ENCODE results near the gene HLCS. TPM values are rescaled to one million over a fixed set of nuclear protein-coding genes. Genes with fewer than 3 reads are reported as not detected.

Gene HLCS
- total RNA-seq, 1 experiment from 2014 or later, result 12.7 TPM

DNA sequence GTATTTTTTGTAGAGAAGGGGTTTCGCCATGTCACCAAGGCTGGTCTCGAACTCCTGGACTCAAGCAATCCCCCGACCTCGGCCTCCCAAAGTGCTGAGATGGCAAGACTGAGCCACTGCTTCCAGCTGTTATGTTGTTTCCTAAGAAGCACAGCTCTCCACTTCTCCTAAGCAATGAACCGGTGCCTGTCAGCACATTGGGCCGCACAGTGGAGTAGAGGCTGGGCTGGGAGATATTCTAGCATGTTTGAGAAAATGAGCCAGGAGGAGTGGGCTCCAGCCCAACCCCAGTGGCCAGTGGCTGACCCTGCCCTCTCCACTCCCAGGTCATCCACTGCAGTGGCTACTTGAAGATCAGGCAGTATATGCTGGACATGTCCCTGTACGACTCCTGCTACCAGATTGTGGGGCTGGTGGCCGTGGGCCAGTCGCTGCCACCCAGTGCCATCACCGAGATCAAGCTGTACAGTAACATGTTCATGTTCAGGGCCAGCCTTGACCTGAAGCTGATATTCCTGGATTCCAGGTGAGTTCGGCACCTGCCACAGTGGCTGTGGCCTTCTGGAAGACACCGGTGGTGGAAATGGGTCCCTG, 240.6 kb downstream of the HLCS start:
- Histone ChIP-seq H3K18ac (ENCODE audit: insufficient read length, low read depth, low read length) (no peak overlapping the region), H3K4me1 (ENCODE audit: insufficient read depth, low read length) (no peaks in the 10 kb centered on the region), H3K79me1 (ENCODE audit: insufficient read depth, low read depth, low read length, poor library complexity, severe bottlenecking) (no peaks in the 10 kb centered on the region), H3K23ac (ENCODE audit: insufficient read length, low read depth, low read length) (no peak overlapping the region), H2BK20ac (ENCODE audit: low read depth, low read length, poor library complexity, severe bottlenecking) (no peak overlapping the region), H3T11ph (ENCODE audit: low read length) (no peak overlapping the region), H2AFZ (ENCODE audit: low read length) (no peak overlapping the region), H2AK5ac (ENCODE audit: insufficient read length, low read length) (no peak overlapping the region), H3K4me2 (ENCODE audit: insufficient read depth, insufficient read length, low read length) (no peak overlapping the region), H3K9ac (ENCODE audit: extremely low read depth, insufficient read length, low read length) (no peak overlapping the region), H4K5ac (ENCODE audit: insufficient read length, low read depth, low read length) (no peak overlapping the region), H3K9me3 (ENCODE audit: control insufficient read depth, low read depth, low read length) (no peaks in the 10 kb centered on the region), H3K14ac (ENCODE audit: insufficient read depth, low read length) (no peak overlapping the region), H3K79me2 (ENCODE audit: insufficient read depth, low read length) (no peaks in the 10 kb centered on the region), H3K23me2 (ENCODE audit: insufficient read length, low read depth, low read length, poor library complexity, severe bottlenecking) (no peaks in the 10 kb centered on the region), H4K20me1 (ENCODE audit: control insufficient read depth, insufficient read depth, insufficient read length) (no peaks in the 10 kb centered on the region), H4K91ac (ENCODE audit: insufficient read length, low read depth, low read length) (no peak overlapping the region), H4K8ac (replicated peaks; ENCODE audit: insufficient read length, low read depth, low read length) (no peak overlapping the region), H3K27me3 (ENCODE audit: insufficient read depth, low read length) (no peaks in the 10 kb centered on the region), H3K27ac (ENCODE audit: insufficient read length, low read depth, low read length) (no peak overlapping the region), H3K56ac (ENCODE audit: insufficient read length, low read depth, low read length) (no peak overlapping the region), H3K4ac (ENCODE audit: low read depth, low read length) (no peak overlapping the region), H2BK12ac (ENCODE audit: insufficient read length, low read depth, low read length) (no peak overlapping the region), H2BK15ac (ENCODE audit: low read depth, low read length) (no peak overlapping the region), H2BK5ac (ENCODE audit: insufficient read length, low read length) (no peak overlapping the region), H2BK120ac (ENCODE audit: low read depth, low read length, poor library complexity, severe bottlenecking) (no peak overlapping the region)
- Mint-ChIP-seq H3K27me3 (ENCODE audit: low read depth) (peaks cover 23% of the 10 kb centered on the region), H3K4me1 (no peaks in the 10 kb centered on the region), H3K9me3 (no peaks in the 10 kb centered on the region), H3K36me3 (ENCODE audit: insufficient read depth in 1 of 3, low read depth in 3 of 3) (no peaks in the 10 kb centered on the region), H3K27ac (no peak overlapping the region), H3K4me3 (no peak overlapping the region)
- WGBS (ENCODE audit: extremely low coverage, insufficient read length, low lambda C conversion rate), result no CpG with 5 or more reads among the region's 12 CpGs
- TF ChIP-seq, protein P1, sequence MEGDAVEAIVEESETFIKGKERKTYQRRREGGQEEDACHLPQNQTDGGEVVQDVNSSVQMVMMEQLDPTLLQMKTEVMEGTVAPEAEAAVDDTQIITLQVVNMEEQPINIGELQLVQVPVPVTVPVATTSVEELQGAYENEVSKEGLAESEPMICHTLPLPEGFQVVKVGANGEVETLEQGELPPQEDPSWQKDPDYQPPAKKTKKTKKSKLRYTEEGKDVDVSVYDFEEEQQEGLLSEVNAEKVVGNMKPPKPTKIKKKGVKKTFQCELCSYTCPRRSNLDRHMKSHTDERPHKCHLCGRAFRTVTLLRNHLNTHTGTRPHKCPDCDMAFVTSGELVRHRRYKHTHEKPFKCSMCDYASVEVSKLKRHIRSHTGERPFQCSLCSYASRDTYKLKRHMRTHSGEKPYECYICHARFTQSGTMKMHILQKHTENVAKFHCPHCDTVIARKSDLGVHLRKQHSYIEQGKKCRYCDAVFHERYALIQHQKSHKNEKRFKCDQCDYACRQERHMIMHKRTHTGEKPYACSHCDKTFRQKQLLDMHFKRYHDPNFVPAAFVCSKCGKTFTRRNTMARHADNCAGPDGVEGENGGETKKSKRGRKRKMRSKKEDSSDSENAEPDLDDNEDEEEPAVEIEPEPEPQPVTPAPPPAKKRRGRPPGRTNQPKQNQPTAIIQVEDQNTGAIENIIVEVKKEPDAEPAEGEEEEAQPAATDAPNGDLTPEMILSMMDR (conservative IDR thresholded peaks at IDR 0.05), result no peak
- DNase-seq, result peak; percentile 17

All from H9 (cell line).